Stimulated activated CD4-positive, alpha-beta T cell treated with anti-CD3 and anti-CD28 coated beads, Interleukin-1b, Interleukin-23, amount 100 ng/mL, for 24 hours (primary cell): ENCODE measurements around the gene CMC1.

Source experiments
- DNase-seq, 4 experiments: peaks; one replicate each; pipeline ENCODE4 v3.0.0-alpha.2; 2020; ENCODE audit warnings: low read depth in 4 of 4, low spot score in 1 of 4

The CMC1 gene

DNA sequence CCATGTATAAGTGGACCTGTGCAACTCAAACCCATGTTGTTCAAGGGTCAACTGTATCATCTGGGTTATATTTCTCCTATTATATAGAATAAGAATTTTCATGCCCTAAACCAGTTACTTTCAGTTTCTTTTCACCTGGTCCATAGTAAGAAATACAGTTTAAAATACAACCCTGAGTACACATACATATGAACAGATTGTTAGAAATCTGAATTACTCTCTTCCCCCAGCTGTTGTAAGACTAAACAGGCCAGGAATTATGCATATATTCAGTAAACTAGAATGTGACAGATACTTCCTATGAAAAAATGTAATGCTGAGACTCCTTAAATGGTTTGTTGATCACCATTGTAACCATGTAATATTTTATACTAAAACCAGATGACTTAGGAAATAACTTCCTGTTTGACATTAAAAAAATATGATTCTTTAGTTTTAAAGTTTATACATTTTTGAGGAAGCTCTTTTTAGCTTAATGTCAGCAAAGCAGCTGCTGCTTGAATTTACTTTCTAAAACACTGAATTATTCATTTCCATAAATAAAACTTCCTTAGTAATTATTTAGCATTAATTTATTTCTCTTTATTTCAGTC lies 54.6 kb downstream of the CMC1 start:
- DNase-seq: no peak

DNA sequence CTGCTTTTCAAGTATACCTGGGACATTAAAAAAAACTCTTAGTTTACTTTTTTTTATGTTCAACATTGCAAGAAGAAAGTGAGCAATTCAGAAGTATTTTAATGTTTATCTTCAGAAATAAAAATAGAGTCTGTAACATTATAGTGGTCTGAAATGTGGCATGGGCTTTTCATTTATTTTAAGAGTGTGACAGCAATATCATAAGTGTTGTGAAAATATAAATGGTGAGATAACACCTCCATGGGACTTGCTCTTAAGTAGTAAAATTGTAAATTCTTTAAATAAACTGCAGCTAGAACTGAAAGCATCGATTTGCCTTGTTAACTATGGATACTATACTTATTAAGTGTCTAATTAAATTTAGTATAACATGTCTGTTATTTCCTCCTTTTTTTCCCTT lies 58.3 kb downstream of the CMC1 start:
- no peak for DNase-seq

DNA sequence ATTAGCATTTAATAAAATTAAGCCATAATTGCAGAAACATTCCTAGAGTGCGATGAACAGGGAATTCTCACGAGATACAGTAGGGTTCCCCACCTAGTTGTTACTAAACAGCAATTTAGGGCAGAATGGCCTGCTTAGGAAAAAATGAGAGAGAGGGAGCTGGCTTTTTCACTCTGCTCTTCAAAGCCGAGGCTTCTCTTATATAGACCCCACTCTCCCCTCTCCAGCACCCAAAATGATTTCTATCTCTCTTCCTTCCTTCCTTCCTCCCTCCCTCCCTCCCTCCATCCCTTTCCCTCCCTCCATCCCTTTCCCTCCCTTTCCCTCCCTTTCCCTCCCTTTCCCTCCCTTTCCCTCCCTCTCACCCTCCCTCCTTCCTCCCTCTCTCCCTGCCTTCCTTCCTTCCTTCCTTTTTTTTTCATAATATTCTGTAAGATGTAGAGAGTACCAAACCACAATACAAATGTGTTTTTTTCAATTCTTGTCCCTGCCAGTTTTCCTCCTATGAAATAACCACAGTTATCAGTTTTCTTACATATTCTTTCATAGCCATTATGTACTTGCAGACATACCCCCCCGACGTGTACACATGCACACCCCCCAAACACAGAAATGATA lies 59.0 kb downstream of the CMC1 start:
- DNase-seq: no peak

DNA sequence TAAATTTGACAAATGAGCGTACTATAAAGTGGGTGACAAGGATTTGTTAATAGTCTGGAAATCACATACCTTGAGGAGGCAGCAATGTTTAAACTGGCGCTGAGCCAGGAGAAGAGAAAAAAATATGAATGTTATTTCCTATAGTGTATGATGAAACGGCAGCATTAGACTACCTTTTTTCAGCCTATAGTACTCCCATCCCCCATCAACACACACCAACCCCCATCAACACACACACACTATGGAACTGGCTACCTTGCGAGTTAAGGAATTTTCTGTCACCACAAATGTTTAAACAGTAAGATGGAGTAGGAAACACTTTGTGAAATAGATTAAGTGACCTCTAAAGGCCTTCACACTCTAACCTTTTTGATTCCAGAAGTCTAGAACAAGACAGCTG lies 60.3 kb downstream of the CMC1 start:
- DNase-seq: no peak

DNA sequence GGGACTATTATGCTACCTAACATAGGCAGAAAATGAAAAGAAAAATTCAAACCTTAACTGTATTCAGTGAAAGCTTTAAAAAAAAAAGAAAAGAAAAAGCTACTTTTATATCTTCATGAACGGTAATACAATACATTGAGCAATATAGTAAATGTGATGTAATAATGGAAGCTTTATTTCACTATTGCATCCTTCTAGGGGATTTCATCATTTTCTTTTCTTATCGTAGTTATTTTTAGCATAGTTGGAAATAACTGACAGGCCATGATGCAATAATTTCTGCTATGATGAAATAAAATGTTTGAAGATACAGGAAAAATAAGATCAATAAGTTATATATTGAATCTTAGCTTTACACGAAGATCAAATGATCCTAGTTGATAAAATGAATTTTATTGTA lies 66.8 kb downstream of the CMC1 start:
- no peak for DNase-seq

DNA sequence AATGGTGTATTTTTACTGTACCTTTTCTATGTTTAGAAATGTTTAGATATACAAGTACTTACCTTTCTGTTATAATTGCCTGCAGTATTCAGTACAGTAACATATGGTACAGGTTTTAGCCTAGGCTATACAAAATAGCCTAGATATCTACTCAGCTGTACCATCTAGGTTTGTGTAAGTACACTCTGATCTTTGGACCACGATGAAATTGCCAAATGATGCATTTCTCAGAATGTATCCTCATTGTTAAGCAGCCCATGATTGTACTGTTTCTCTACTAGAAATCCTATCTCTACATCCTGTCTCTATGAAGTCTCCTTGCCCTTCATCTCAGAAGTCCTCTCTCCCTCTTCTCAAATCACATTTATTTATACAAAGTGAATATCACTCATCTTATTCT lies 74.3 kb downstream of the CMC1 start:
- no peak for DNase-seq

DNA sequence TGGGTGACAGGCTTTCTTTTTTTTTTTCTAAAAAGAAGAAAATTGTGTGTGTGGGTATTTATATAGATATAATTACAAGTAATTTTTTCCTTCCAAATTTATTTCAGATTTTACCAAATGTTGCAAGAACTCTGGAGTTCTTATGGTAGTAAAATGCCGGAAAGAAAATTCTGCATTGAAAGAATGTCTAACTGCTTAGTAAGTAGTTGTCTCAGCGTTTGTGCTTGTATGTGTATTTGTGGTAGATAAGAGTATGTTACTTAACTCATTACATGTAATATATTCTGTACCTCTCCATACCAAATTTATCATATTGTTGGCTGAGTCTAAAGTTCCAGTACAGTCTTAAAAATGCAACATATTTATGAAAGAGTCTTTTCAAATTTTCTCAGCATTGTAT lies 74.8 kb downstream of the CMC1 start:
- DNase-seq: no peak

DNA sequence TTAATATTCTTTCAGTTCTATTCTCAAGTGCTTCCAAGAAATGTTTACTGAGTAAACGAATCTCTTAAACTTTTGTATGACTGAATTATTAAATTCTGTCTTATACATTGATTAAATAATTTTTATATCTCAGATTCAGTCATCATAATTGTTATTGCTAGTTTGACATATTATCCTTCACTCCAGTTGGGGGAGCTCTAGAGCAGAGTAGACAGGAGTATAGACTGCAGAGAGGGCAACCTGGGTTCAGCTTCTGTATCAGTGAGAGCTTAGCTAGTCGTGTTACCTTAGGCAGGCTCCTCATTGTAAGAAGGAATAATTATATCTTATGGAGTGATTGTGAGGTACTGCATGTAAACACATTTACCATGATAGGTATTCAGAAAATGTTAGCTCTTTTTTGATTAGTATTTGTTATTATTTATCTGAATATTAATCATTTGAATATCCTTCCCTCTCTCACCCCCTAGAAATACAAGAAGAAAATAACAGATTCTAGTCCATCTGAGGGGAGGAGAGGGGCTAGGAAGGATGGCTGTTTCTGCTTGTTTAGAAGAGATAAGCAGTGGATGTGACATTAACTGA lies 76.1 kb downstream of the CMC1 start:
- DNase-seq: no peak

DNA sequence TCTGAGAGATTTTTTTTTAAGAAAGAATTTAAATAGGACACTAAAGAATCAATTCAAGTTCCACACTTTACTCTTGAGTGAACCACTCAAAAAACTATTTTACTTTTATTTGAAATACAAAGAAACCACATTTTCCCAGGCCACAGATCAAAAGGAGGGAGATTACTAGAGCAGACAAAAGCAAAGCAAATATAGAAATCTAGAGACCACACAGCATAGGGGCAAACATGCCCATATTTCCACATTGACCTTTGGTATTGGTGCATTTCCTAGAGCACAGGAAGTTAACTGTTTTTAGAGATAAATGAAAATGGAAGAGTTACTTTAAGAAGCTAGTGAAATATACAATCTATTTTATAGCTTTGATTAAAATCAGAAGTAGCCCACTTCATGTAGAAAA lies 79.6 kb downstream of the CMC1 start:
- DNase-seq: no peak

DNA sequence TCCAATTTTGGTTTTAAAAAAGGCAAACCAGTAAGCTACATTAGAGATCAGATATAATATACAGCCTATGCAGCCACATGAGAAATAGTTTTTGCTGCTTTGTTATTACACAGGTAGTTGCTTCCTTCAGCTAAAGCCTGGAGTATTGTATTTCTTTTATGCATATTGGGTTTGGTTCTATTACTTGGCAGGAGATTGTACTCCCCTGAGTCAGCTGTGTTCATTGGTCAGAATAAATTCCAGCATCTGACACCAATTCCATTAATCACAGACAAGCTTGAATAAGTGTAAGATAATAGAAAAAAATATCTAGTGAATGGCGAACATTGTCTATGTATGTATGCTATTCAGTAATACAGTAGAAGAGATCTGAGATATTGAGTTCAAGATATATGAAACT lies 81.0 kb downstream of the CMC1 start:
- no peak for DNase-seq

DNA sequence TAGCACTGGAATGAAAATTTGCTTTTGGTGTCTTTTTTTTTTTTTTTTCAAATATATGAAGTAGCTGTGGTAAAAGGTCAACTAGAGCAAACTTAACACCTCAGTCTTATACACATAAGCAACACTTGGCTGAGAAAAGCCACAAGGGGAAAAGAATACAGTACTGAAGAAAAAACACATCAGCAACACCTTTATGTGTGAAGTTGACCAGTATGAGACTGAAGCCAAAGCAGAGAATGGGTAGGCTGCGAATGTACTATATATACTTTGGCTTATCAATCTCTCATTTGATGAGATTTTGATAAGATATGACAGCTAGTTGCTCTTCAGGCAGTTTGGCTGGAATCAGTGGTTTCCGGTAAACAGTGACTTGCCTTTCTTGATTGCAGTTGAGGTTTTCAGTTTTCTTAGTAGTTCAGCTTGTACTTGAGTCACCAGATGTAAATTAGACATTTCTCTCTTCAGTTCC lies 85.1 kb downstream of the CMC1 start:
- peak in 1 of 4 experiments; percentile 4 for DNase-seq

DNA sequence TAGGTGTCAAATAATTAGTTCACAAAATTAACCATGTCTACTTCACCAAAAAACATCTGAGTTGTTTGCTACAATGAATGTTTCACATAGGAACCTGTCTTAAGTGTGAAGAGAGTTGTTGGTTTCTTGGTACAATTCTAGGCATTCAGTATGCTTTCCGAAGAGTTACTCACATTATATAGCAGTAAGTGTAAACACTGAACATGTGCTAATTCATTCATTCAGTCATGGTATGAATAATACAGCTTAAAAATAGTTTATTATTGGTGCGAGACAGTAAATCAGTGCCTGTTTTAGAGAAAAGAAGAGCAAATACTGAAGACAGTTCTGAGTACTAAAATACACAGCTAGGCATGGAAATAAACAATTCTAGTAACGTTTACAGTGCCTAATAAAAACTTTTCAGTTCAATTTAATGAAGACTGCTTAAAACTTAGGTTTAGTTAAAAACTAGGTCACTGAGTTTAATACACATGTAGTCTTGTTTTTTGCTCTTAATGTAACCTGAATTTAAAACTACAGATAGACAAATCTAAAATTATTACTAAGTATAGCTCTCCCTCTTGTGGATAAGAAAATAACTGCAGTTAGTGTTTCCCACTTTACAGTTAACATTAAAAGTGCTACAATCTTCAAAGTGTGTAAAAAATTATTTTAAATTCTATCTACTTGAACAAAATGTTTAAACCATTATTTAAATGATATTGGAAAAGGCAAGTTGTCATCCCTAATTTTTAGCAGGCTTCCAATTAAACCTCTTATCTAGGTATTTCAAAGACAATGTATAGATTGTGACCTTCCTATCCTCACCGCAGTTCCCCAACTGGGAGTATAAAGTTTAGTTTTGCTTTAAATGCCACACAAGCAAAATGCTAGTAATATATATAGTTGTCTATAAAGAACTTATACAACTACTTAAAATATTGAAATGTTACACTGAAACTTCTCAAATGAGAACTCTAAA lies 87.1 kb downstream of the CMC1 start:
- no peak for DNase-seq

DNA sequence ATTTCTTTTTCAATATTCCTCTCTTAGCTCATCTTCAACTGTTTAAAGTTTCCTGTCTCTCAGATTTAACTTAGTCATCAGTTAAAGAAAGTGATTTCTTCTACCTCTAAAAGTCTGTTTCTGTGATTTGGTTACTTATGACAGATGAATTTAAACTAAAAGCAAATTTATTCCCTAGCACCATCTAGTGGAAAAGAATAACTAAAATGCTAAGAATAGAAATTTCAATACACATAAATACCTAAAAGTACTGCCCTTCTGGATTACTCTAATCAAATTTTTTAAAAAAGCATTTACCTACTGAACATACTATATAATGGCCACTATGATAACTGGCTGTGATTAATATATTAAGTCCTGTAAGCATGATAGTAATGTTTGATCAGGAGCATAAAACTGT lies 93.1 kb downstream of the CMC1 start:
- DNase-seq: no peak

DNA sequence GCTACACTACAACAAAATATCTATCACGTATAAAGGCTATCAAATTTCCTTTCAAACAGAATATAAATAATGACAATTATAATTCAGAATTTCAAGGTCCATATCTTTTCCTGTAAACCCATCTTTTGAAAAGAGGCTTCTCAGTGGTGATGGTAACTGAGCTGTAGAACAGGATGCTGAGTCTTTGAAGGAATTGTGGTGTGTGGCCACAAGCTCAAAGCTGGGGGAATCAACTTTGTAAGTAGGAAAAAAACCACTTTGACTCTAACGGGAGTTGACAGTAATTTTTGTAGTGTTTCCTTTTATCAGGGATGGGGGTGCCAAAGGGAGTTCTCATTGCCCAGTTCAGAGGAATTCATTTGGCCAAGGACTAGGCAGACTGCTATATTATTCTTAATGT lies 93.8 kb downstream of the CMC1 start:
- no peak for DNase-seq

DNA sequence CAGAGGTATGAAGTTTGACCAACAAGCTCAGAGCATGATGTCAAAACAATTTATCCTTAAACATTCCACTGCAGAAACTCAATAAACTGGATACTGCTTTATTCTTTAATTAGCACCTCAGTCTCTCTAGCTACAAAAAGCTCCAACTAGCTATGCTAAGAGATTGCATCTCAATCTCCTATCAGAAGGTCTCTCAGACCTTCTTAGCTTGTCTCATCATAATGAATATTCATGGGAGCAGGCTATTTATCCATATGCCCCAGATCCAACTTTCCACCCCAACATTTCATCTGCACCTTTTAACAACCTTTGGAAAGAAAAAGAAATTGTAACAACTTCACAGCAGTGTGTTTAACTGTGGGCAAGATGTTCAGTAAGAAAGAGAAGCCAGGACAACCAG lies 95.8 kb downstream of the CMC1 start:
- DNase-seq: no peak

DNA sequence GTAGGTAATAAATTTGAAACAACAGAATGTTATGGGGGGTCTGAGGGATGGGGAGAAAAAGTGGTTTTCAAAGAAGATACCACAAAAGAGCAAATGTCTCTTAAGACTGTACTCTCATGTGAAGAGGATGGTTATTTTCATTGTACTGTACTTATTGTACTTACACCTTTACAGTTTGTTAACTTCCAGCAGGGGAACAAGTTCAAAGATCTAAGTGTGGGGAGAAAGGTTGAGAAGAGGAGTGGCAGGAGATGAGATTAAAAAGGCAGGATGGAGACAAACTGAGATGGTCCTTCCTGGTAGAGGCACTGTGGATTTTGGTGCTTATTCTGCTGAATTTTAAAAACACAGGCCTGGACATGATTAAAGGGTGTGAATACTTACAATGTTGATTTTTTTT lies 101.7 kb downstream of the CMC1 start:
- no peak for DNase-seq

DNA sequence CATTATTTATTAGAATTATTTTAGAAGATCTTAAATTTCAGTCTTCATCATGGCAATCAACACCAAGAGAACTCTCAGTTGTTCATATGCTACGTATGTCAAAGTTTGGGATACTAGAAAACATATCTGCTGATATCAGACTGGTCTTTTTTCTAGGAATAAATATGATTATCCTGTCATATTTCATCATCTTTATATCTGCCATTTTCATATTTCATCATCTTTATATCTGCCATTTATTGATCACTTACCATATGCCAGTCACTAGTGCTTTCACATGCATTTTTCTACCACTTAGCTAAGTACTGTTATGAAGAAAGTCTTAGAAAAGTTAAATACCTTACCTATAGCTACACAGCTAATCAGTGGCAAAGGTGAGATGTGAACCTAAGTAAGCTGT lies 104.3 kb downstream of the CMC1 start:
- DNase-seq: no peak

DNA sequence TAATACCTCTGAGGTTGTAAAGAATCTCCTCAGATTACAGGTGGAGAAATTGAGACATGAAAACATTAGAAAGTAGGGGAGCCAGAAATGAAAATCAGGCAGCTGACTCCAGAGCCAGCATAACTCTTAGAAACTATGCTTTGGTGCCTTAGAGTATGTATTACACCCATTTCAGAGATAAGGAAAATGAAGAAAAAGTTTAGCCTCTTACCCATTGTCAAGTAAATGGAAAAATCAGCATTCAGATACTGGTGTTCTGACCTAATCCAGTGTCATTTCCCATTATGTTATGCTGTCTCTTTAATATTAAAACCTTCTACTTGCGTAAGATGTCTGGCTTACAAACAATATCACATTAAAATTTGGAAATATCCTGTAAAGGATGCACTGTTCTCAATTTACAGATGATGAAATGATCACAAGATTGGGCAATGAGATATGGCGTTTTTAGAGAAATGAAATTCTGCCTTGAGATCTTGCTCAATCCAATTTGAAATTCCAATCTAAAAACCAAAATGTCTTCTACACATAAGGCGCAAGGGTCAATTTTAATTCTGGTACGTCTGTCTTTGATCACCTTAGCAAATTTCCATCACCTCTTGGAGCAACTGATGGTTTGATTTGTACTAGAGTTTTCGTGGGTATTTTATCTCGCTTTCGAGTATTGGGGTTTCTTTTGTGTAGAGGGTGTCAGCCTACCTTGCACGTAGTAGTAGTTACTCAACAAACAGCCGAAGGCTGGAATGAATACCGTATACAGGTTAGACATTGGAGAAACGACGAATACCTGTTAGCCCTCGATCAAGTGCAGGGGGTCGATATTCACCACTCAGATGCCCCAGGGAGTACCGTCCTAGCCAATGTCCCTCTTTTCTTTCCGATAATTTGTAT lies 106.2 kb downstream of the CMC1 start:
- no peak for DNase-seq

DNA sequence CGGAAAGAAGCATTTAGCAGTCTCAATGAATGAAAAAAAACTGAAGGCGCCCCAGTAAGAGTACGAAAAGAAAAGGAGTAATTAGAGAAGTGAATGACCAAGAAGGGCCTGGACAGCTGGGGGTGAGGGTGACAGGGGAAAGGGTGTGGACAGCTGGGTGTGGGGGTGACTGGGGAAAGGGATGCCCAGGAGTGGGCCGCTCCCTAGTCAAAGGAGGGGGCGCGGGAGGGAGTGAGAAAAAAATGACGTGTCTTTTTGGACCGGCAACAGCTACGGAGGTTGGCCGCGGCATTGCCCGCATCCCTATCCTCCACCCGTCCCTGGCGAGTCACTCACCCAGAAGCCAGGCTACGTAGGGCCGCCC lies 106.8 kb downstream of the CMC1 start:
- DNase-seq: no peak

DNA sequence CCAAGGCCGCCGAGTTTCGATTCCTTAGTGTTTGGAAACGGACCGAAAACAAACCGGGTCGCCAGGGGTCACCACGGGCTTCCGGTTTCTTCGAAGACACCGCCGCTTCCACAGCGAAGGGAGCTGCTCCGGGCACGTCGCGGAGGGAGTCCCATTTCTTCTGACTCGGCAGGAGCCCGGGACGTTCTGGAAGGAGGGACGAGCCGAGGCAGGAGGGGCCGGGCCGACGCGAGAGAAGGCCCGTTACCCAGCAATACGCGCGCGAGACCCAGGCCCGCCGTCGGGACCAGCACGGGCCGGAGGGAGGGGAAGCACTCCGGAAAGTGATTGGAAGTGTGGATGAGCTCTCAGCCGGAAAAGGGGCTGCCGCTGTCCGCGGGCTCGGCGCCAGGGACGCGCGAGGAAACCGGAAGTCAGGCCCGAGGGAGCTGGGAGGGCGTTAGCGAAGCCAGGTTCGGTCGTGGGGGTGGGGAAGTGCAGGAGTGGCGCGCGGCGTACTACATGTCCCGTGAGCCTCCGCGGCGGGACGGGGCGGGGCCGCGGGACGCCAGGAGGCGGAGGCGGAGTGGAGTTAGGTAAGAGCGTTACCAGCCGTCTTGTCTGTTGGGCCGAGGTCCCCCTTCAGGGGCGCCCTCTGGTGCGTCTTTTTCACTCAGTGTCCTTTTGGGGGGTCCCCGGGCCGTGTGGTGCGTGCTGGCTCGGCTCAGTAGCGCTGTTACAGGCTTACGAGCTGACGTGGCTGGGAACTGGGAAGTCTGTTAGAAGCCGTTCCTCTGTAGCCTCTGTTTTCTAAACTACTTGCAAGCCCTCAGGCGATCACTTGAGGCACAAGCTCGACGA lies 107.4 kb downstream of the CMC1 start, which contains the start of the genes AZI2 and ZCWPW2:
TSS of gene AZI2 (minus strand) at position 196 of the 840 bp plus-strand sequence. CDS start 8,207 bp downstream, outside the sequence.
TSS of gene ZCWPW2 (plus strand) at position 93 of the 840 bp plus-strand sequence. CDS start 64,348 bp downstream, outside the sequence.
- peak; percentile 79 to 92 (median 90) for DNase-seq
